HG02981 (cell line): ENCODE measurements around the gene FAM107B.

ENCODE experiments used
- ATAC-seq: cut with Tn5 transposase; IDR thresholded peaks from one replicate; pipeline ENCODE4 v1.9.1; 2021; ENCODE audit warnings: mild to moderate bottlenecking, moderate library complexity; ENCODE audit not compliant: unreplicated experiment

Gene FAM107B

GRCh38 chr10:14476641-14477407 lies 297.9 kb downstream of the FAM107B start:
- no peak for ATAC-seq

GRCh38 chr10:14476006-14476405 lies 298.7 kb downstream of the FAM107B start:
- no peak for ATAC-seq

GRCh38 chr10:14474656-14475055 lies 300.0 kb downstream of the FAM107B start:
- ATAC-seq: no peak

- no peak for ATAC-seq
Measured at GRCh38 chr10:14470920-14471319, 303.8 kb downstream of the FAM107B start.

- no peak for ATAC-seq
Measured at GRCh38 chr10:14468726-14469125, 306.0 kb downstream of the FAM107B start.
